ENCODE results near the gene VWC2.

The VWC2 gene

DNA sequence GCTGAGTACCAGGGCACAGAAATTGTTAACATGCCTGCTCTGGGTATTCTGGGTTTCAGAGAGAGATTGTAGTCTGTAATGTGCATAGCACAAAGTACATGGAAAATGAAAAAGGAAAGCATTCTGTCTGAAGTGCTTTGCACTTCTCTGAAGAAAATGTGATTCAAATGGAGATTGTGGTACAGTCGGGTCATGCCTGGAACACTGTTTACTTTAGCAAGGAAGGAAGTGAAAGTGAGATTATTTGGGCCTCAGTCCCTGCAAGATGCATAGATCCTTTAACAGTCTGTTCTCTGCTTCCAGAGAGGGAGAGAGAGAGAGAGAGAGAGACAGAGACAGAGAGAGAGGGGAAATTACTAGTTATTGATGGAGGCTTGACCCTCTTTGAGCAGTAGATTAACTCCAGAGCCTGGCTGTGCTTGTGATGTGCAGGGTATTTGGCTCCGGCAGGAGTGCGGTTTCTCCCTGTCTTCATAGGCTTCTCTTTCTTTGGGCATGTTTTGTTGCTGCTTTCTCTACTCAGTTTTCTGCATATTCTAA, 5.4 kb downstream of the VWC2 start:
- Histone ChIP-seq H3K36me3 (ENCODE audit: control insufficient read depth, insufficient read depth, low read length) (no peaks in the 10 kb centered on the region), H3K4me3 (ENCODE audit: low read depth, low read length) (no peak overlapping the region)
- TF ChIP-seq, protein P1, sequence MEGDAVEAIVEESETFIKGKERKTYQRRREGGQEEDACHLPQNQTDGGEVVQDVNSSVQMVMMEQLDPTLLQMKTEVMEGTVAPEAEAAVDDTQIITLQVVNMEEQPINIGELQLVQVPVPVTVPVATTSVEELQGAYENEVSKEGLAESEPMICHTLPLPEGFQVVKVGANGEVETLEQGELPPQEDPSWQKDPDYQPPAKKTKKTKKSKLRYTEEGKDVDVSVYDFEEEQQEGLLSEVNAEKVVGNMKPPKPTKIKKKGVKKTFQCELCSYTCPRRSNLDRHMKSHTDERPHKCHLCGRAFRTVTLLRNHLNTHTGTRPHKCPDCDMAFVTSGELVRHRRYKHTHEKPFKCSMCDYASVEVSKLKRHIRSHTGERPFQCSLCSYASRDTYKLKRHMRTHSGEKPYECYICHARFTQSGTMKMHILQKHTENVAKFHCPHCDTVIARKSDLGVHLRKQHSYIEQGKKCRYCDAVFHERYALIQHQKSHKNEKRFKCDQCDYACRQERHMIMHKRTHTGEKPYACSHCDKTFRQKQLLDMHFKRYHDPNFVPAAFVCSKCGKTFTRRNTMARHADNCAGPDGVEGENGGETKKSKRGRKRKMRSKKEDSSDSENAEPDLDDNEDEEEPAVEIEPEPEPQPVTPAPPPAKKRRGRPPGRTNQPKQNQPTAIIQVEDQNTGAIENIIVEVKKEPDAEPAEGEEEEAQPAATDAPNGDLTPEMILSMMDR (IDR thresholded peaks at IDR 0.05), result no peak

DNA sequence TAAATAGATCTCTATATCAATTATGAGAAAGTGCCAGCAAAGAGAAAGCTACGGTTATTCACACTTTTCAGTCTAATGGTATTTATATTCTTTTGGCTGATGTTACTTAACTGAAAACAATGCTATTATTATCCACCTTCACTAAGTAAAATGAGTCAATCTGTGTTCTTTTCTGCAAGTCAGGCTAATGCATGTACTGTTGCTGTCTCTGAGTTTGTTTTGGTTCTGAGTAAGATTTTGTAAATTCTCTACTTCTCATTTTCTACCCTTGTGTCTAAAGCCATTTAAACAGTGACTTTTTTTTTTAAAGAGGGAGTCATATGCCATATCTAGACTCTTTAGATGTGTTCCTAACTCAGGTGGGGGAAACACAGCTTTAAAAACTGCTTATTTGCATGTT, 7.5 kb downstream of the VWC2 start:
- H3K9me3 ChIP-seq (ENCODE audit: control insufficient read depth, low read length), result no peaks in the 10 kb centered on the region
- H3K4me1 ChIP-seq, result no peaks in the 10 kb centered on the region
- H3K9ac ChIP-seq, result no peak overlapping the region
- no peaks in the 10 kb centered on the region for H3K36me3 ChIP-seq (ENCODE audit: control insufficient read depth, insufficient read depth, low read length)
- no peaks in the 10 kb centered on the region for H3K27me3 ChIP-seq (ENCODE audit: control insufficient read depth, insufficient read depth, low read length)
- no peak overlapping the region for H3K27ac ChIP-seq
- no peak overlapping the region for H3K4me2 ChIP-seq (ENCODE audit: low read length)
- TF ChIP-seq, protein P1 (IDR thresholded peaks at IDR 0.05), result no peak
- no peak overlapping the region for H3K4me3 ChIP-seq (ENCODE audit: low read depth, low read length)
- H2AFZ ChIP-seq, result no peak overlapping the region
- no peaks in the 10 kb centered on the region for H3K79me2 ChIP-seq

More for the DNA sequence above, 5.4 kb downstream of the VWC2 start:
- H3K4me1 ChIP-seq, result no peaks in the 10 kb centered on the region
- H3K9me3 ChIP-seq (ENCODE audit: control insufficient read depth, low read length), result no peaks in the 10 kb centered on the region
- H3K27ac ChIP-seq, result no peak overlapping the region
- no peak overlapping the region for H2AFZ ChIP-seq
- no peak overlapping the region for H3K9ac ChIP-seq
- no peaks in the 10 kb centered on the region for H3K79me2 ChIP-seq
- no peaks in the 10 kb centered on the region for H3K27me3 ChIP-seq (ENCODE audit: control insufficient read depth, insufficient read depth, low read length)
- no peak overlapping the region for H3K4me2 ChIP-seq (ENCODE audit: low read length)

DNA sequence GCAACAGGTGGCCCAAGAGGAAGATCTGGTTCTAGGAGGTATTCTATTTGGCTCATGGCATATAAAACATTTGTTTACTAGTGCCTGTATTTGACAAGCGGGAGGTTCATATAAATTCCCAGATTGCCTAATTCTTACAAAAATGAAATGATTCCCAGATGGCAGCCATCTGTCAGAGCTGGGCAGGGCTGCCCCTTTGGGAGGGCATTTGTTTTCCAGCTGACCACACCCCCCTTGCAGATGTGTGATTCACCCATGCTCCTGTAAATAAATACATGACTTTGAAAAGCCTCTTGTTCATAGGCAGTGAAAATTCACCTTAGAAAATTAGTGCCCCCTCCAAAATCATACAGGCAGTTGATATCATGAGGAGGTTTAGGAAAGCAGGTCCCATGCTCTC, 8.6 kb downstream of the VWC2 start:
- H3K9me3 ChIP-seq (ENCODE audit: control insufficient read depth, low read length), result no peaks in the 10 kb centered on the region
- no peak overlapping the region for H3K4me2 ChIP-seq (ENCODE audit: low read length)
- H3K27me3 ChIP-seq (ENCODE audit: control insufficient read depth, insufficient read depth, low read length), result no peaks in the 10 kb centered on the region
- TF ChIP-seq, protein P1 (IDR thresholded peaks at IDR 0.05), result no peak
- H3K4me1 ChIP-seq, result no peaks in the 10 kb centered on the region
- H3K4me3 ChIP-seq (ENCODE audit: low read depth, low read length), result no peak overlapping the region
- H2AFZ ChIP-seq, result no peak overlapping the region
- no peaks in the 10 kb centered on the region for H3K36me3 ChIP-seq (ENCODE audit: control insufficient read depth, insufficient read depth, low read length)
- no peak overlapping the region for H3K27ac ChIP-seq
- H3K79me2 ChIP-seq, result no peaks in the 10 kb centered on the region
- H3K9ac ChIP-seq, result no peak overlapping the region

GRCh38 chr7:49783446-49783845, 10.0 kb downstream of the VWC2 start:
- H3K79me2 ChIP-seq, result no peaks in the 10 kb centered on the region
- no peaks in the 10 kb centered on the region for H3K27me3 ChIP-seq (ENCODE audit: control insufficient read depth, insufficient read depth, low read length)
- no peaks in the 10 kb centered on the region for H3K36me3 ChIP-seq (ENCODE audit: control insufficient read depth, insufficient read depth, low read length)
- H3K9ac ChIP-seq, result no peak overlapping the region
- H3K4me3 ChIP-seq (ENCODE audit: low read depth, low read length), result no peak overlapping the region
- H2AFZ ChIP-seq, result no peak overlapping the region
- H3K4me1 ChIP-seq, result no peaks in the 10 kb centered on the region
- no peak overlapping the region for H3K27ac ChIP-seq
- H3K4me2 ChIP-seq (ENCODE audit: low read length), result no peak overlapping the region
- TF ChIP-seq, protein P1 (IDR thresholded peaks at IDR 0.05), result no peak
- no peaks in the 10 kb centered on the region for H3K9me3 ChIP-seq (ENCODE audit: control insufficient read depth, low read length)

GRCh38 chr7:49787980-49788379, 14.5 kb downstream of the VWC2 start:
- H3K79me2 ChIP-seq, result no peaks in the 10 kb centered on the region
- TF ChIP-seq, protein P1 (IDR thresholded peaks at IDR 0.05), result no peak
- no peaks in the 10 kb centered on the region for H3K36me3 ChIP-seq (ENCODE audit: control insufficient read depth, insufficient read depth, low read length)
- H3K9ac ChIP-seq, result no peak overlapping the region
- no peaks in the 10 kb centered on the region for H3K27me3 ChIP-seq (ENCODE audit: control insufficient read depth, insufficient read depth, low read length)
- no peaks in the 10 kb centered on the region for H3K4me1 ChIP-seq
- no peaks in the 10 kb centered on the region for H3K9me3 ChIP-seq (ENCODE audit: control insufficient read depth, low read length)
- H2AFZ ChIP-seq, result no peak overlapping the region
- no peak overlapping the region for H3K4me3 ChIP-seq (ENCODE audit: low read depth, low read length)
- no peak overlapping the region for H3K4me2 ChIP-seq (ENCODE audit: low read length)
- H3K27ac ChIP-seq, result no peak overlapping the region
